MM.1S (cell line): ENCODE data around the gene NFATC1.

Experiments
- DNase-seq: peaks from one replicate; pipeline ENCODE4 v3.0.0-alpha.2; 2015
- H2AFZ ChIP-seq: fragments of 300-600 bp; sonication (generic); 2 replicates; pipeline ENCODE4 v1.6.0; 2016; ENCODE audit warnings: antibody characterized with exemption, low read length
- H3F3A ChIP-seq: fragments of 300-600 bp; sonication (generic); 2 replicates; pipeline ENCODE4 v1.6.1; 2016; ENCODE audit warnings: mild to moderate bottlenecking, antibody characterized with exemption, low read length, moderate library complexity, mixed read lengths; ENCODE audit not compliant: insufficient read depth
- H3K27ac ChIP-seq: fragments of 300-600 bp; sonication (generic); 2 replicates; pipeline ENCODE4 v1.5.1; 2016; ENCODE audit warnings: mild to moderate bottlenecking, low read length
- H3K27me3 ChIP-seq: fragments of 300-600 bp; sonication (generic); replicated peaks from 2 replicates; pipeline ENCODE4 v1.6.0; 2016; ENCODE audit warnings: low read length; ENCODE audit not compliant: insufficient read depth
- H3K36me3 ChIP-seq: fragments of 300-600 bp; sonication (generic); replicated peaks from 2 replicates; pipeline ENCODE4 v1.6.1; 2016; ENCODE audit warnings: mild to moderate bottlenecking, low read length, mixed read lengths; ENCODE audit not compliant: insufficient read depth
- H3K4me1 ChIP-seq: fragments of 300-600 bp; sonication (generic); 2 replicates; pipeline ENCODE4 v1.6.1; 2016; ENCODE audit warnings: low read length, mixed read lengths
- H3K4me2 ChIP-seq: fragments of 300-600 bp; sonication (generic); 2 replicates; pipeline ENCODE4 v1.6.0; 2016; ENCODE audit warnings: low read depth, low read length
- H3K4me3 ChIP-seq: fragments of 300-600 bp; sonication (generic); 2 replicates; pipeline ENCODE4 v1.5.1; 2016; ENCODE audit warnings: low read length, mixed read lengths
- H3K79me2 ChIP-seq: fragments of 300-600 bp; sonication (generic); 2 replicates; pipeline ENCODE4 v1.6.1; 2016; ENCODE audit warnings: mixed run types, low read length, mixed read lengths
- H3K9ac ChIP-seq: fragments of 300-600 bp; sonication (generic); 2 replicates; pipeline ENCODE4 v1.6.1; 2016; ENCODE audit warnings: low read length, mixed read lengths
- H3K9me2 ChIP-seq: fragments of 300-600 bp; sonication (generic); replicated peaks from 2 replicates; pipeline ENCODE4 v1.6.1; 2016; ENCODE audit warnings: mild to moderate bottlenecking, low read length, mixed read lengths; ENCODE audit not compliant: insufficient read depth
- H3K9me3 ChIP-seq: fragments of 300-600 bp; sonication (generic); replicated peaks from 2 replicates; pipeline ENCODE4 v1.6.1; 2016; ENCODE audit warnings: mild to moderate bottlenecking, low read length, mixed read lengths; ENCODE audit not compliant: insufficient read depth
- H4K20me1 ChIP-seq: fragments of 300-600 bp; sonication (generic); 2 replicates; pipeline ENCODE4 v1.6.1; 2016; ENCODE audit warnings: mild to moderate bottlenecking, low read length, moderate library complexity, mixed read lengths; ENCODE audit not compliant: insufficient read depth
- CTCF ChIP-seq: fragments of 300-600 bp; sonication (generic); IDR thresholded peaks from 2 replicates; pipeline ENCODE4 v1.5.1; 2016; ENCODE audit warnings: antibody characterized with exemption, low read length, mixed read lengths
- EZH2 ChIP-seq: fragments of 300-600 bp; sonication (generic); optimal IDR thresholded peaks from 2 replicates; pipeline ENCODE3; 2017; ENCODE audit warnings: low read depth, mild to moderate bottlenecking, antibody characterized with exemption, low read length, mixed read lengths
- EZH2phosphoT487 ChIP-seq: fragments of 300-600 bp; sonication (generic); IDR thresholded peaks from 2 replicates; pipeline ENCODE4 v1.6.1; 2018; ENCODE audit warnings: antibody characterized with exemption, low read length

Gene NFATC1

GRCh38 chr18:79385326-79385707 lies 10.4 kb upstream of the NFATC1 start:
- Histone ChIP-seq H3K27ac (no peak overlapping the region), H3K9me3 (no peaks in the 10 kb centered on the region), H3K79me2 (no peaks in the 10 kb centered on the region), H3K4me2 (no peak overlapping the region), H3K36me3 (no peaks in the 10 kb centered on the region), H3K4me1 (no peaks in the 10 kb centered on the region), H2AFZ (no peak overlapping the region), H3K9me2 (no peaks in the 10 kb centered on the region), H3K27me3 (no peaks in the 10 kb centered on the region; the same call in 1 of the 2 replicates), H3K9ac (no peak overlapping the region), H4K20me1 (no peaks in the 10 kb centered on the region), H3K4me3 (no peak overlapping the region), H3F3A (no peaks in the 10 kb centered on the region)
- DNase-seq: no peak
- TF ChIP-seq CTCF (no peak), EZH2phosphoT487 (no peak), EZH2 (no peak)

- Histone ChIP-seq H4K20me1 (no peaks in the 10 kb centered on the region), H3K4me2 (no peak overlapping the region), H3K9me3 (no peaks in the 10 kb centered on the region), H3K4me3 (no peak overlapping the region), H2AFZ (no peak overlapping the region), H3F3A (no peaks in the 10 kb centered on the region), H3K27ac (no peak overlapping the region), H3K9me2 (no peaks in the 10 kb centered on the region), H3K79me2 (no peaks in the 10 kb centered on the region), H3K36me3 (no peaks in the 10 kb centered on the region), H3K4me1 (no peaks in the 10 kb centered on the region), H3K9ac (no peak overlapping the region), H3K27me3 (no peaks in the 10 kb centered on the region; the same call in 1 of the 2 replicates)
- TF ChIP-seq EZH2phosphoT487: no peak
- no peak for TF ChIP-seq CTCF
- TF ChIP-seq EZH2: no peak
- no peak for DNase-seq
Observed at GRCh38 chr18:79385708-79386341, 9.9 kb upstream of the NFATC1 start.

- no peak for DNase-seq
- Histone ChIP-seq H3K79me2 (no peaks in the 10 kb centered on the region), H3K4me2 (no peak overlapping the region), H4K20me1 (no peaks in the 10 kb centered on the region), H3K9me3 (no peaks in the 10 kb centered on the region), H3K9ac (no peak overlapping the region), H3F3A (no peaks in the 10 kb centered on the region), H3K36me3 (no peaks in the 10 kb centered on the region), H3K4me3 (no peak overlapping the region), H3K4me1 (no peaks in the 10 kb centered on the region), H3K9me2 (no peaks in the 10 kb centered on the region), H3K27ac (no peak overlapping the region), H2AFZ (no peak overlapping the region), H3K27me3 (no peaks in the 10 kb centered on the region; the same call in 1 of the 2 replicates)
- TF ChIP-seq CTCF (no peak), EZH2 (no peak)
Observed at GRCh38 chr18:79386547-79386946, 9.2 kb upstream of the NFATC1 start.
